Common myeloid progenitor, CD34-positive (primary cell): ENCODE data around the gene NR2C2AP.

ENCODE experiments used
- CTCF ChIA-PET: fragments of 350-600 bp; sonication (Branson Sonifier 250); formaldehyde crosslinking; loops from one replicate; lab custom pipeline; 2021; ENCODE audit warnings: antibody characterized with exemption; lab: Charles Lee
- POLR2A ChIA-PET: fragments of 350-600 bp; sonication (Branson Sonifier 250); formaldehyde crosslinking; loops from one replicate; lab custom pipeline; 2021; ENCODE audit warnings: antibody characterized with exemption; lab: Charles Lee
- DNase-seq, 3 donors: peaks; one replicate each; pipeline versions ENCODE4 v3.0.0 to v3.0.0-alpha.2; 2013
- H3K27ac ChIP-seq, 2 experiments: 1 replicate in 1 of 2; 2 replicates in 1 of 2; pipeline ENCODE4 v1.7.0; 2013; ENCODE audit warnings: inconsistent platforms in 2 of 2, low read length in 2 of 2, mild to moderate bottlenecking in 2 of 2, low read depth in 1 of 2, moderate library complexity in 1 of 2; ENCODE audit not compliant: severe bottlenecking in 2 of 2, insufficient read depth in 1 of 2, poor library complexity in 1 of 2
- H3K27me3 ChIP-seq, 5 experiments: replicated peaks in 2 of 5; 1 replicate in 3 of 5; 2 replicates in 2 of 5; pipeline versions ENCODE4 v1.6.1 to v1.7.0; 2013; ENCODE audit warnings: low read length in 4 of 5, mild to moderate bottlenecking in 2 of 5, moderate library complexity in 2 of 5, inconsistent platforms in 1 of 5; ENCODE audit not compliant: insufficient read depth in 5 of 5, control insufficient read depth in 4 of 5
- H3K36me3 ChIP-seq, 4 experiments: 1 replicate in 2 of 4; 2 replicates in 2 of 4; pipeline versions ENCODE4 v1.6.1 to v1.7.0; 2013; ENCODE audit warnings: low read length in 3 of 4, control low read depth in 1 of 4, mild to moderate bottlenecking in 1 of 4; ENCODE audit not compliant: control insufficient read depth in 4 of 4, insufficient read depth in 4 of 4
- H3K4me1 ChIP-seq, 4 experiments: 1 replicate in 3 of 4; 2 replicates in 1 of 4; pipeline versions ENCODE4 v1.6.1 to v1.7.1; 2013; ENCODE audit warnings: low read length in 3 of 4, mild to moderate bottlenecking in 3 of 4, control low read depth in 1 of 4, inconsistent platforms in 1 of 4, moderate library complexity in 1 of 4; ENCODE audit not compliant: control insufficient read depth in 4 of 4, insufficient read depth in 4 of 4; ENCODE audit errors: control extremely low read depth in 1 of 4
- H3K4me3 ChIP-seq, 7 experiments: 1 replicate in 4 of 7; 2 replicates in 3 of 7; pipeline versions ENCODE4 v1.5.1 to v1.7.0; 2013; ENCODE audit warnings: mild to moderate bottlenecking in 7 of 7, low read length in 6 of 7, moderate library complexity in 6 of 7, inconsistent platforms in 2 of 7, low read depth in 2 of 7, control low read depth in 1 of 7; ENCODE audit not compliant: insufficient read depth in 4 of 7, control insufficient read depth in 1 of 7; ENCODE audit errors: extremely low read depth in 1 of 7
- H3K9me3 ChIP-seq, 5 experiments: 1 replicate in 4 of 5; 2 replicates in 1 of 5; pipeline versions ENCODE4 v1.6.1 to v1.7.1; 2013; ENCODE audit warnings: low read length in 4 of 5, mild to moderate bottlenecking in 2 of 5, inconsistent platforms in 1 of 5, low read depth in 1 of 5, moderate library complexity in 1 of 5; ENCODE audit not compliant: control insufficient read depth in 4 of 5, insufficient read depth in 2 of 5; ENCODE audit errors: control extremely low read depth in 1 of 5
- WGBS: methylation state at CpG from one replicate; pipeline ENCODE4 v1.1.5; 2013; ENCODE audit not compliant: insufficient coverage; 5-methylcytosine and 5-hydroxymethylcytosine counted together

Gene NR2C2AP

GRCh38 chr19:19152668-19153384 lies 50.4 kb downstream of the NR2C2AP start:
- Histone ChIP-seq H3K4me1 (peaks cover 0 to 4% (median 0%) of the 10 kb centered on the region in 4 experiments), H3K36me3 (peaks cover 1 to 15% (median 7%) of the 10 kb centered on the region in 4 experiments), H3K27me3 (no peaks in the 10 kb centered on the region), H3K27ac (no peak overlapping the region), H3K9me3 (no peaks in the 10 kb centered on the region), H3K4me3 (no peak overlapping the region)
- CTCF ChIA-PET = interaction anchor here (1.3 kb wide), 1 partner anchor 14 kb away, joined by 4 read pairs; no protein-coding TSS in a partner anchor
- POLR2A ChIA-PET = interaction anchor here (0.6 kb wide), 1 partner anchor 715 kb away, joined by 3 read pairs; no protein-coding TSS in a partner anchor
- no peak for DNase-seq
- 97% methylated on average over 12 of the region's 13 CpGs for WGBS

- CTCF ChIA-PET = no interaction called here
- Histone ChIP-seq H3K27ac (no peak overlapping the region), H3K36me3 (peaks cover 3 to 25% (median 12%) of the 10 kb centered on the region in 4 experiments), H3K27me3 (no peaks in the 10 kb centered on the region), H3K4me3 (no peak overlapping the region), H3K9me3 (no peaks in the 10 kb centered on the region), H3K4me1 (peaks cover 0 to 4% (median 0%) of the 10 kb centered on the region in 4 experiments)
- WGBS = 87% methylated on average over 11 of the region's 11 CpGs
- POLR2A ChIA-PET = no interaction called here
- DNase-seq = no peak
Observed at GRCh38 chr19:19151418-19151817, 51.8 kb downstream of the NR2C2AP start.
